ENCODE data around the gene CCDC81. TPM values are rescaled to one million over a fixed set of nuclear protein-coding genes. Genes with fewer than 3 reads are reported as not detected.
"Not testable (repeated sequence)": the region's sequence is repeated elsewhere in the genome, so short reads cannot be mapped to it uniquely, and the experiment has no call there.

The CCDC81 gene
- 0.08 and 0.31 TPM in 2 replicates for total RNA-seq (2014; rRNA removed; shearing (Covaris generic))

- DNase-seq (ENCODE audit: low spot score): no peak
Observed at GRCh38 chr11:86374586-86374985, at the start of gene CCDC81. Gene CCDC81 (plus strand): TSS chr11:86374887. CDS start chr11:86375164, 277 bp downstream.

- no peak for DNase-seq (ENCODE audit: low spot score)
Observed at GRCh38 chr11:86335131-86335767, 39.4 kb upstream of the CCDC81 start.

GRCh38 chr11:86337227-86337626, 37.5 kb upstream of the CCDC81 start:
- DNase-seq (ENCODE audit: low spot score): no peak

GRCh38 chr11:86341382-86341781, 33.3 kb upstream of the CCDC81 start:
- no peak for DNase-seq (ENCODE audit: low spot score)

- DNase-seq (ENCODE audit: low spot score): no peak
Observed at GRCh38 chr11:86346513-86346912, 28.2 kb upstream of the CCDC81 start.

- DNase-seq (ENCODE audit: low spot score): no peak
Observed at GRCh38 chr11:86355256-86355655, 19.4 kb upstream of the CCDC81 start.

GRCh38 chr11:86357412-86357811, 17.3 kb upstream of the CCDC81 start:
- not testable (repeated sequence) for DNase-seq (ENCODE audit: low spot score)

- no peak for DNase-seq (ENCODE audit: low spot score)
Observed at GRCh38 chr11:86358720-86359119, 16.0 kb upstream of the CCDC81 start.

- peak; percentile 64 for DNase-seq (ENCODE audit: low spot score)
Observed at GRCh38 chr11:86360775-86361395, 13.8 kb upstream of the CCDC81 start.

- DNase-seq (ENCODE audit: low spot score): no peak
Observed at GRCh38 chr11:86363424-86363823, 11.3 kb upstream of the CCDC81 start.

- DNase-seq (ENCODE audit: low spot score): no peak
Observed at GRCh38 chr11:86365546-86365945, 9.1 kb upstream of the CCDC81 start.

GRCh38 chr11:86369668-86370067, 5.0 kb upstream of the CCDC81 start:
- DNase-seq (ENCODE audit: low spot score): no peak

GRCh38 chr11:86370171-86370570, 4.5 kb upstream of the CCDC81 start:
- DNase-seq (ENCODE audit: low spot score): no peak

- DNase-seq (ENCODE audit: low spot score): peak; percentile 77
Observed at GRCh38 chr11:86370922-86371594, 3.6 kb upstream of the CCDC81 start.

GRCh38 chr11:86372041-86372440, 2.6 kb upstream of the CCDC81 start:
- DNase-seq (ENCODE audit: low spot score): no peak

- DNase-seq (ENCODE audit: low spot score): no peak
Observed at GRCh38 chr11:86372586-86372985, 2.1 kb upstream of the CCDC81 start.

- DNase-seq (ENCODE audit: low spot score): no peak
Observed at GRCh38 chr11:86374069-86374468, 618 bp upstream of the CCDC81 start.

GRCh38 chr11:86377972-86378371, 3.3 kb downstream of the CCDC81 start:
- DNase-seq (ENCODE audit: low spot score): no peak

- no peak for DNase-seq (ENCODE audit: low spot score)
Observed at GRCh38 chr11:86380295-86381059, 5.8 kb downstream of the CCDC81 start.

GRCh38 chr11:86383041-86383955, 8.6 kb downstream of the CCDC81 start:
- DNase-seq (ENCODE audit: low spot score): no peak

GRCh38 chr11:86386283-86386682, 11.6 kb downstream of the CCDC81 start:
- no peak for DNase-seq (ENCODE audit: low spot score)
